ENCODE data around the gene DHRS7C. TPM values are rescaled to one million over a fixed set of nuclear protein-coding genes. Genes with fewer than 3 reads are reported as not detected.

Gene DHRS7C
- total RNA-seq, 3 donors from 2014 or later: not detected

GRCh38 chr17:9824094-9824493 is 32.7 kb upstream of the DHRS7C start:
- Histone ChIP-seq H3K27ac (no peak overlapping the region), H3K4me1 (no peaks in the 10 kb centered on the region)

GRCh38 chr17:9821921-9822320 is 30.5 kb upstream of the DHRS7C start, which contains the start of gene GSG1L2:
Gene GSG1L2, minus strand, starts transcription at chr17:9822079. Its CDS starts 8 bp downstream, at chr17:9822071.
- intact Hi-C loops (cut with DNase I; ENCODE audit: low total_unique reads): no loop called here
- Histone ChIP-seq H3K4me1 (no peaks in the 10 kb centered on the region), H3K4me3 (no peak within 1 kb of the TSS), H3K27me3 (no peaks in the 10 kb centered on the region), H3K36me3 (no peaks in the 10 kb centered on the region), H3K27ac (no peak within 1 kb of the TSS), H3K9me3 (no peaks in the 10 kb centered on the region)
- DNase-seq (ENCODE audit: low spot score in 2 of 2): no peak
- TF ChIP-seq POLR2A (IDR thresholded peaks at IDR 0.05) (no peak), CTCF (IDR thresholded peaks at IDR 0.05) (no peak), POLR2AphosphoS5 (IDR thresholded peaks at IDR 0.05) (no peak)

More at GRCh38 chr17:9824094-9824493, 32.7 kb upstream of the DHRS7C start:
- no peaks in the 10 kb centered on the region for H3K9me3 ChIP-seq
- no peaks in the 10 kb centered on the region for H3K27me3 ChIP-seq
- no peak overlapping the region for H3K4me3 ChIP-seq
- no peaks in the 10 kb centered on the region for H3K36me3 ChIP-seq
- intact Hi-C loops (cut with DNase I; ENCODE audit: low total_unique reads): no loop called here
- DNase-seq (ENCODE audit: low spot score in 2 of 2): no peak
- no peak for TF ChIP-seq POLR2AphosphoS5 (IDR thresholded peaks at IDR 0.05)
- TF ChIP-seq POLR2A (IDR thresholded peaks at IDR 0.05): no peak
- no peak for TF ChIP-seq CTCF (IDR thresholded peaks at IDR 0.05)

- DNase-seq (ENCODE audit: low spot score in 2 of 2): no peak
- TF ChIP-seq CTCF (IDR thresholded peaks at IDR 0.05): no peak
- no peak for TF ChIP-seq POLR2A (IDR thresholded peaks at IDR 0.05)
- TF ChIP-seq POLR2AphosphoS5 (IDR thresholded peaks at IDR 0.05): no peak
- H3K36me3 ChIP-seq: no peaks in the 10 kb centered on the region
- no peak overlapping the region for H3K4me3 ChIP-seq
- no peaks in the 10 kb centered on the region for H3K9me3 ChIP-seq
- no peaks in the 10 kb centered on the region for H3K27me3 ChIP-seq
- no peaks in the 10 kb centered on the region for H3K4me1 ChIP-seq
- H3K27ac ChIP-seq: no peak overlapping the region
- intact Hi-C loops (cut with DNase I; ENCODE audit: low total_unique reads): no loop called here
Measured at GRCh38 chr17:9820448-9820847, 29.1 kb upstream of the DHRS7C start.

- DNase-seq (ENCODE audit: low spot score in 2 of 2): no peak
- no peaks in the 10 kb centered on the region for H3K4me1 ChIP-seq
- no peak for TF ChIP-seq POLR2AphosphoS5 (IDR thresholded peaks at IDR 0.05)
- TF ChIP-seq CTCF (IDR thresholded peaks at IDR 0.05): no peak
- no peak for TF ChIP-seq POLR2A (IDR thresholded peaks at IDR 0.05)
- intact Hi-C loops (cut with DNase I; ENCODE audit: low total_unique reads): no loop called here
- no peaks in the 10 kb centered on the region for H3K9me3 ChIP-seq
- H3K4me3 ChIP-seq: no peak overlapping the region
- no peak overlapping the region for H3K27ac ChIP-seq
- H3K36me3 ChIP-seq: no peaks in the 10 kb centered on the region
- no peaks in the 10 kb centered on the region for H3K27me3 ChIP-seq
Measured at GRCh38 chr17:9818760-9819159, 27.4 kb upstream of the DHRS7C start.

- TF ChIP-seq CTCF (IDR thresholded peaks at IDR 0.05): no peak
- no peak for TF ChIP-seq POLR2AphosphoS5 (IDR thresholded peaks at IDR 0.05)
- no peak for TF ChIP-seq POLR2A (IDR thresholded peaks at IDR 0.05)
- peak in 1 of 2 donors; percentile 33 for DNase-seq (ENCODE audit: low spot score in 2 of 2)
- H3K9me3 ChIP-seq: no peaks in the 10 kb centered on the region
- H3K36me3 ChIP-seq: no peaks in the 10 kb centered on the region
- no peaks in the 10 kb centered on the region for H3K27me3 ChIP-seq
- H3K4me3 ChIP-seq: no peak overlapping the region
- intact Hi-C loops (cut with DNase I; ENCODE audit: low total_unique reads): no loop called here
- H3K4me1 ChIP-seq: no peaks in the 10 kb centered on the region
- H3K27ac ChIP-seq: no peak overlapping the region
Measured at GRCh38 chr17:9817086-9817485, 25.7 kb upstream of the DHRS7C start.

All from breast epithelium (tissue), 4 donors.